NCI-H1930 (cell line): ENCODE results near the gene MYLIP.

Experiments
- DNase-seq, 2 experiments: peaks; one replicate each; lab custom pipeline; 2025; lab: John Stamatoyannopoulos, UW

The MYLIP gene

GRCh38 chr6:16128759-16129622 is at the start of gene MYLIP:
Gene MYLIP (plus strand): TSS chr6:16129086. CDS start chr6:16129323, 237 bp downstream.
- DNase-seq: peak; percentile 93 to 96

DNA sequence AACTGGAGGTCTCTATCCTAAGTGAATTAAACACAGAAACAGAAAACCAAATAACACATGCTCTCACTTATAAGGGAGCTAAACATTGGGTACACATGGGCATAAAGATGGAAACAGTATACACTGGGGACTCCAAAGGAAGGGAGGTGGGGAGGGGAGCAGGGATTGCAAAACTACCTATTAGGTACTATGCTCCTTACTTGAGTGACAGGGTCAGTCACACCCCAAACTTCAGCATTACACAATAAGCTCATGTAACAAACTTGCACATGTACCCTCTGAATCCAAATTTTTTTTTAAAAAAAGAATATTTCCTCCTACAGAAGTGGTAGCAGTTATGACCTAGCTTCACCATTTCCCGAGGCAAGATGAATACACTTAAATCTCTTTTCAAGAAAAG is 49.5 kb upstream of the MYLIP start:
- DNase-seq: no peak

GRCh38 chr6:16080204-16080603 is 48.7 kb upstream of the MYLIP start:
- no peak for DNase-seq

- DNase-seq: no peak
Measured at GRCh38 chr6:16081326-16081725, 47.6 kb upstream of the MYLIP start.

DNA sequence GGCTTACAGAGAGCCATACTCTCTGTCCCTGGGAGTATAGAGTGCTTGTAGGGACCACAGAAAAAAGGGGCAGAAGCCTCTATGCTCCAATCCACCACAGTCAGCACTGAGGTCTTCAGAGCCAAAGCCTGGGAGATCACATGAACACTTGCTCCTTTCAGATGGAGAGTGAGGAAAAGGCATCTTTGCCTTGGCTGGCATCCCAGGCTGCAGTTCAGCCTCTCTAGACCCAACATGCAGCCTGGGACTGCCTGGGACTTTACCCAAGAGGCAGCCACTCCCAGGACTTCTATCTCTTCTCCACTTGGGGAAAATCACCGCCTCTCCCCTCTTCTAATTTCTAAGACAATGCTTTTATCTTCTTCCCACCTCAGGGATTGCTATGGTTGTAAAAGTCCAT is 46.5 kb upstream of the MYLIP start:
- no peak for DNase-seq

DNA sequence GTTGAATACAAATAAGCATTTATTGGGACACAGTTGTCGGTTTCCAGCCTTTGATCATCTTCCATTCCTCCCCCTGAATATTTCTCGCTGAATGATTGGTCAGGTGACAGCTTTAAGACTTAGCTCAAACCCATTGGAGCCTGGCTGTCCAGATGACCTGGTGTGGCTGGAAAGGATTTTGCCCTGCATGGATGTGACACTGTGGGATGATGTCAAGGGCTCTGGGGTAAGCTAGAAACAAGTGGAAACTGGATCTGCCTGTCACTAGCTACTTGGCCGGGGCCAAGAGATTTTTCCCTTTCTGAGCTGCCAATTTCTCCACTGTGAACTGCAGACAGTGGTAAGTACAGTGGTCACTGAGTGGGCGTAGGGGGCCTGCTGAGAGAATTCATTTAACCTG is 41.9 kb upstream of the MYLIP start:
- no peak for DNase-seq

DNA sequence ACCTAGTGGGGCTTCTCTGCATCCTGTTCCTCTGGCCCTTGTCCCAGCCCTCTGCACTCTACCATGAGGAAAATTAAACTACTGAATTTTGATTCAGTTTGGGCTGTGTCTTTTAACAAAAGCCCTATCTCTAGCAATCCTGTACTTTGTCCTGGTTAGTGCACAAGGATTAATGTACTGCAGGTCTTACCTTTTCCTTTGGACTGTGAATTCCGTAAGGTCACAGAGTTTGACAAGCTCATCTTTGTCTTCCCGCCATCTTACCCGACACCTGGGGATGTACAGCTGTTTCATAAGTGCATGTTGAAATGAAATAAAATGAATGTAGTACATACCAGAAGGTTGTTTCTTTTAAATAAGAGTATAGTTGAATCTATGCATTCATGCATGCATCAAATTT is 41.5 kb upstream of the MYLIP start:
- DNase-seq: no peak

- no peak for DNase-seq
Measured at GRCh38 chr6:16088409-16088808, 40.5 kb upstream of the MYLIP start.

GRCh38 chr6:16089232-16090062 is 39.4 kb upstream of the MYLIP start:
- no peak for DNase-seq

GRCh38 chr6:16090452-16090851 is 38.4 kb upstream of the MYLIP start:
- DNase-seq: no peak

GRCh38 chr6:16090920-16091319 is 38.0 kb upstream of the MYLIP start:
- no peak for DNase-seq

- no peak for DNase-seq
Measured at GRCh38 chr6:16092140-16092539, 36.7 kb upstream of the MYLIP start.

DNA sequence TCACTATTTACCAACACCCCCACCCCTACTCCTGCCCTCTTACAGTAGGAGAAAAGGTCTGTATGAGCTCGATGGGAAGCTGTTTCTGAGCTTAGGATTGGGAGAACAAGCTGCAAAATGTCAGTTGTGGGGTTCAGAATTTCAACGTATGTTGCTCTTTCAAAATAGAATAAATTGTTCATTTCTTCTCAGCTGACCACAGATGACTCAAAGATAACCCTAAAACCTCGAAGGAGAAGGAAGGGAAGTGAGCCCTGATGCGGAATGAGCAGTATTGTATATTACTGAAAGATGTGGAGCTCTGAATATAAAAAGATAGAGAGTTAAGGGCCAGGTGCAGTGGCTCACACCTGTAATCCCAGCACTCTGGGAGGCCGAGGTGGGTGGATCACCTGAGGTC is 35.9 kb upstream of the MYLIP start:
- DNase-seq: no peak

DNA sequence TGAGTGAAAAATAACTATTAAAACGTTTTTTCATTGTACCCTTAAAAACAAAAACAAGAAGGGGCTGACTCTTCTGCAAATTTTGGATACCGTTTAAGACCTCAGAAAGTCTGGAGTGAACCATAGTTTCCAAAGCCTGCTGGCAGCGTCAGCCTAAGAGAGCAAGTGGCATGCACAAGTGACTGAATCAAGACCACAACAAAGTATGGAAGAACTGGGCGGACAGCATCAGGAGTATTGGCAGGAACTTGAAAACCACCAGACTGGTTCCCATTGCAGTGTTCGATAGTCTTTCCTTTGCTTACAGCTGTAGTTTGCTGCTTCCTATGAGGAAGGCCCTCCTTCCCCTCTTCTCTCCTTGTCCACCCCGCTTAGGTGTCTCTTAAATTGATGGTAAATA is 33.7 kb upstream of the MYLIP start:
- DNase-seq: no peak

DNA sequence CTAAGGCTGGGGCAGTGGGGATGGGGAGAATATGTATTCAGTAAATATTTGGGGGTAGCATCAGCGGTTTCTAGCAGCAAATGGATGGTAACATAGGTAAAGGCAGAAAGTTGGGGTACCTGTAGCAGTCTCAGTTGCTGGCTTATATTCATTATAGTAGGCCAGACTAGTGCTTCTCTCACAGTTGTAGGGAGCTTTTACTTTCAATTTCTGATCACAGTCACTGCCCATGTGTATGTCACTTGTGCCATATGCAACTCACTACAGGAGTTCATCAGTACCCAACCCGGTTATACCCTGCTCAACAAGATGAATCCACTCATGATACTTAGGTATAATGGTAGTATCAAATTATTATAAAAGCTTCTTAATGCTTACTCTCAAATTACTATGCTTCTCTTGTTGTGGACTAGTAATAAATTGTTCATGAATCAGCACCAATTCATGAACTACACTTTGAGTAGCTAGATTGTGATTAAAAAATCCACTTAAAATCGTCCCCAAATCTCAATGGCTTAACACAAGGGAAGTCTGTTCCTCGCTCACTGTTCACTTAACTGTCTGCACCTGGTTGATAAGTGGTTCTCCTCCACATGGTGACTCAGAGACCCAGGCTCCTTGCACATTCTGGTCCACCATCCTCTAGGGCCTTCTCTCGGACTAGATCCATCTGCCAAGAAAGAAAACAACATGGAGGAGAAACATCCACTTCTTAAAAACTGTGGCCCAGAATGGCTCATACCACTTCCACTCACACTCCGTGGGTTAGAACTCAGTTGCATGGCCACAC is 31.3 kb upstream of the MYLIP start:
- no peak for DNase-seq

GRCh38 chr6:16098211-16098610 is 30.7 kb upstream of the MYLIP start:
- no peak for DNase-seq

DNA sequence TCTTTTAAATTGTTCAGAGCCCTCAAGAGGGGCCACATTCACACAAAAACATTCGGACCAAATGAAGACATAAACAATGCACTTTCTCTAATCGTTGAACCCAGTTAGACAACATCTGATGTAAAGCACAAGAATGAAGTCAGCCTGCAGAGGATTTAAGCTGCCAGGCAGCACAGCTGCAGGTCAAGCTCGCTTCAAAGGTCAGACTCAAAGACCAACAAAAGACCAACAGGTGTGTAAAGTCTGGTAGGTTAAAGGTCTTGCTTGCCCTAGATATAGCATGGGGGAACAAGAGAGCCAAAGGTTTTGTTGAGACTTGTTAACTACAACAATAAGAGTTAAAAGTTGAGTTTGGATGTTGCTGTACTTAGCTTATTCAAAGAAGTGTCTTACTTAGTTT is 26.7 kb upstream of the MYLIP start:
- no peak for DNase-seq

GRCh38 chr6:16103722-16104121 is 25.2 kb upstream of the MYLIP start:
- DNase-seq: no peak

DNA sequence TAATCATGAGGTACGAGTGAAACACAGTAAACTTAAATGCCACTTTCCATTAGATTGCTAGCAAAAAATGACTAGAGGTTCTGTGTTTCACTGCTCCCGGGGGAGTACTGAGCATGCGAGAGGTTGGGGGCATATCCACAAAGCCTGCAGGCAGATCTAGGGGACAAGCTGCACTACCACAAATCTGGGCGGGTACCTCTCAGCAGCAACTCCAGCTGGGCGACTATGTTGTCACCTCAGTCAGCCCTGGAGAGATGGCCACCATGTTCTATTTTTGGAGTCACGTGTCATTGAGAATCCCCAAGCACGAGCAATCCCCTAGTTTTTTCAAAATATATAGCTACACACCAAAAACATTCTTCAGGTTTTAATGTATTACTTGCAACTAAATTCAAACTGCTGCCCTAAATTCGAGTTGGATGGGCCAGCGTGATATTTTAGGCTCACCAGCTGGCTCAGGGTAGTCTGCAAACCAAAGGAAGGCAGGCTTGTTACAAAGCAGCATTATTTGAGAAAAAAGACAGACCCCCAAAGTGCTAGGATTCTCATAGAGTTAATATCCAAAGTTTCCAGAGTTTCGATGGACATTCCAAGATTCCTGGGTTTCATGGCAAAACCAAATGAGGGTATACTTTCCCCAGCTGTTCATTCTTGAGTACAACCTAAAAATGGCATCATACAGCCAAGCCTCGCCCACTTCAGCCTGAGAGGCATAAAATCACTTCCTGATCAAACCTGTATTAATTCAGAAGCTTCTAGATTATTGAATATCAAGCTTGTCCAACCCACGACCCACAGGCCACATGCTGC is 24.1 kb upstream of the MYLIP start:
- no peak for DNase-seq

DNA sequence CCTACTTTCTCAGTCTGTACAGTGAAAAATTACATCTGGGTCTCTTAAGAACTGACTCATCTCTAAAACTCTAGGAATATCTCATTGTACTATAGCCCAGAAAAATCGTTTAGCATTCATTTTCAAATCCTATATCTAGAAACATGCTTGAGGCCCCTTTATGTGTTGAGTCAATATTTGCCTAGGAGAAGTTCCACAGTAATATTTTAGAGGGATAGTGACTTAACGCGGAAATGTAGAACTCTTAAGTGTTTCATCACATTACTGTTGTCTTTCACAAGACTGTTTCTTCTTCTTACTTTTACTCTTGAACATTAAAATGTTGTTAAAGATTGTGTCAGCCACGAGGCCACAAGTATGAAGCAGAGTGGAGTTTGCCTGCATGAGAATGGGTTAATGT is 23.0 kb upstream of the MYLIP start:
- no peak for DNase-seq

- no peak for DNase-seq
Measured at GRCh38 chr6:16106991-16107787, 21.7 kb upstream of the MYLIP start.
